ENCODE results near the gene SMARCAD1.

The SMARCAD1 gene

GRCh38 chr4:94207469-94208224 lies at the start of gene SMARCAD1:
Gene SMARCAD1, plus strand, starts transcription at chr4:94207865. Its CDS starts 530 bp downstream, at chr4:94208395.
- DNase-seq, result peak; percentile 81

- no peak for DNase-seq
These were observed 48.8 kb upstream of the SMARCAD1 start for GRCh38 chr4:94158883-94159282.

DNA sequence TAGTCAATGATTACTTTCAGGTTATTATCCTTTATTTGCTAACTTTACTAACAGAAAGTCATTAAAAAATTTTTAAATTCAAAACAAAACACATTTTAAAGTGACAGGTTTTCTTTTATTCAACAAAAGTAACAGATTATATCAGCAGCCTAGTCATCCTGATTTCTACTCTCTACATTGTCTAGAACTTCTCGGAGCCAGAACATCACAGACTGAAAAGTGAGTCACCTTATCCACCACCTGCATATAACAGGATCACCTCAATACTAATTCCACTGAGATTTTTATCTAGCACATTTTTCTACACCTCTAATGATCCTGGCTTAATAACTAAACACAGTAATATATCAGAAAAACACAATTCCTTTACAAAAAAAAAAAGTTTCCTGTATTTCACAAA lies 47.9 kb upstream of the SMARCAD1 start:
- DNase-seq, result no peak

- no peak for DNase-seq
These were observed 46.9 kb upstream of the SMARCAD1 start for GRCh38 chr4:94160774-94161173.

DNA sequence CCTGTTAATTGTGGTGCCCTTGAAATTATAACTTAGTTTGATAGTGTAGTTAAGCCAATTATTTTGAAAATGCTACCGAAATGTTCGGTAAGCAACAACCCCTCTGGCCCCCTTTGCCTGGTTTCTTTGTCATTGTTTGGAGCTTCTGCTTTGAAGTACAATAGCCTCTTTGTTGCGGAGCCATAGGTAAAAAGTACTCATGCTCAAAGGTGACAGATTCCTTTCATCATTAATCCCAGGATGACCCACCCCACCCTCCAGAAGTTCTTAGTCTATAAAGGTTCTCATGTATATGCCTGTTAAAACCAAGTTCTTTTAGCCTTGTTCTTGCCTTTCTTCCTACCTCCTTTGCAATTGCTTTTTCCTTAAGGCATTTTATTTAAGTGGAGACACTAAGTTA lies 42.4 kb upstream of the SMARCAD1 start:
- DNase-seq, result no peak

DNA sequence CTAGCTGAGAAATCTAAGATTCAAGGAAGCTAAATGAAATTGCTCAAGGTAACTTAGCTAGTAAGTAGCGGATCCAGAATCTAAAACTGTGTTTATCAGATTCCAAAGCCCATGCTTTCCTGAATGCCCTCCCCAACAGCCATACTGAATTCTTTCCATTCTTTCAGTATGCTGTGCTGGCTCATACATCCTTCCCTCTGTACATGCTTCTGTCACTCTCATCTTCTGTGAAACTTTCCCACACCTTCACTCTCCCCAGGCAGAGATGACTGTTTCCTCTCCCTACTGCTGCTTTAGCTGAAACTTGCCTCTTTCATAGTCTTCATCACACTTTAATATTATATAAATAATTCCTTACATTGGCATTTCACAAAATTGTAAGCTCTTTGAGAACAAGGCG lies 39.3 kb upstream of the SMARCAD1 start:
- DNase-seq, result no peak

GRCh38 chr4:94169803-94170372 lies 37.8 kb upstream of the SMARCAD1 start:
- no peak for DNase-seq

GRCh38 chr4:94171616-94172015 lies 36.0 kb upstream of the SMARCAD1 start:
- no peak for DNase-seq

- DNase-seq, result no peak
These were observed 32.0 kb upstream of the SMARCAD1 start for GRCh38 chr4:94175553-94176261.

DNA sequence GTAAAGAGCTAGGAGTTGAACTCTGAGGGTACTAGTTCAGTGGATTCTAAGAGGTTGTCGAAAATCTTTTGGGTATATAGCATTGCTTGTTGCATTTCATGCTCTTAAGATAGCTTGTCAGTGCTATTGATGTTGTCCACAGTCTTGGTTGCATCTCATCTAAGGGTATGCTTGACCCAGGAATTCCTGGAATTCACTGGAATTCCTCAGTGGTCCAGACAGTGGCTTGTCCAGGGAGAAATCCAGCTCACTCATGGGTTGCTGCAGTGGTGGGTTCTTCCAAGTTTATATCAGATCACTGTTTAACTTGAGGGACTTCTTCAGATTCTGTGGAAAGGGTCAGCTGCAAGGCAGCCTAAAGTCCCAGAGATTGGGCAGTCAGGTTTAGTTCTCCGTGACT lies 29.8 kb upstream of the SMARCAD1 start:
- no peak for DNase-seq

GRCh38 chr4:94181815-94182214 lies 25.9 kb upstream of the SMARCAD1 start:
- no peak for DNase-seq

GRCh38 chr4:94202769-94203168 lies 4.9 kb upstream of the SMARCAD1 start:
- no peak for DNase-seq

DNA sequence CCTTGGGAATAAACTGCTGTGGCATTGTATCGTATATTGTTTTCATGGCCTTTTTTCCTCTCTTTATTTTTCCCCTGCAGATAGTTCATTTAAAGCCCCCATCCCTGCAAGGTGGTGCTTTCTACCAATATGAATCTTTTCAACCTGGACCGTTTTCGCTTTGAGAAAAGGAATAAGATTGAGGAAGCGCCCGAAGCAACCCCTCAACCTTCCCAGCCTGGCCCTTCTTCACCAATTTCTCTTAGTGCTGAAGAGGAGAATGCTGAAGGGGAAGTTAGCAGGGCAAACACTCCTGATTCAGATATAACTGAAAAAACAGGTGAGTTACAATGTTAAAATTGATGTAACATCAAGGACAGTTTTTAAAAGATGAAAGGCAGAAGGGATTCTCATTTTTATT lies 601 bp downstream of the SMARCAD1 start:
- no peak for DNase-seq

DNA sequence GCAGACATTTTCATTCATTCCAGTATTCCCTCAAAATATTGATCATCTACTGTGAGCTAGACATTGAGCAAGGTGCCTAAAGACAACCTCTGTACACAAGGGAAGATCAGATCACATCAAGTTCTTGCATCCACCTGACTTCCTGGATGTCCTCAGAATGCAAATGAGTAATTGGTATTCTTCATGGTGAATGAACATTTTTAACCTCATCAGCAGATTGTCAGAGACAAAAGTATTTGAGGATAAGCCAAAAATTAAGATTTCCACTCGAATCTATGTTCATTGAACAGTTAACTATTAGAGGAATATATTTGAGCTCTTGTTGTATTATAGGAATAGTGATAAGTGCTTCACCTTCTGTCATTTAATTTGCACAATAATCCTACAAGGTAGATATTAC lies 1.3 kb downstream of the SMARCAD1 start:
- no peak for DNase-seq

GRCh38 chr4:94211861-94212260 lies 4.2 kb downstream of the SMARCAD1 start:
- DNase-seq, result no peak

GRCh38 chr4:94214703-94215319 lies 7.1 kb downstream of the SMARCAD1 start:
- DNase-seq, result no peak

GRCh38 chr4:94216394-94216793 lies 8.7 kb downstream of the SMARCAD1 start:
- DNase-seq, result no peak

DNA sequence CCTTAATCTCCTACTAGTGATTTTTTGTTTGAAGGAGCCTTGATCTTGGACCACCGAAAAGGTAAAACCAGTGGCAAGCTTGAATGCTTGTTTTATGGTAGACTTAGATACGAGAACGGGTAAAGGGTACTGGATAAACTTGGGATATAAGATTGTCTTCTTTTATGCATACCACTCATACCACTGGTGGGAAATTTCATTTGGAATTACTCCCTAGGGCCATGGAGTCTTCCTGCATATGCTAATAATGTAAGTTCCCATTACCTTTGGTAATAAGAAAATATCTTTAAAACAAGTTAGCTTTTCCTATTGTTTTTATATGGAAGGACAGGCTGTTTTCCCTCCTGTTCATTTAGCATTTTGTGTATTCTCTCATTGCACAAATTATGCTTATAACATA lies 11.7 kb downstream of the SMARCAD1 start:
- no peak for DNase-seq

DNA sequence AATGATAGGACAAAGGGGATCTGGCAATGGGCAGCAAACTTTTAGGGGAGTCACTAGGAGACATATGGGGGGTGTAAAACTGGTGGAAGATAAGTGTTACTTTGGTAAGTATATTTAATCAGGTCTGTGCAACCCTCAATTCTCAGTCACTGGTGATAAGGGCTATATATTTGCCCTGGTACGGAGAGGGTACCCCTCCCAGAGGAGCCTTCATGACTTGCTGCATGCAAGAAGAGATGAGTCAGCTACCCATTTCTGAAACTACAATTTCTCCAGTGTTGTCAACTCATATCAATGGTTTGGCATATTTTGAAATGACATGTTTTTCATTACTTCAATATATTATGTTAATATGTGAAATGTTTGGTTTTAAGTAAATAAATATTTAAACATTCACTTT lies 14.3 kb downstream of the SMARCAD1 start:
- DNase-seq, result no peak

- DNase-seq, result no peak
These were observed 17.8 kb downstream of the SMARCAD1 start for GRCh38 chr4:94225449-94225848.

DNA sequence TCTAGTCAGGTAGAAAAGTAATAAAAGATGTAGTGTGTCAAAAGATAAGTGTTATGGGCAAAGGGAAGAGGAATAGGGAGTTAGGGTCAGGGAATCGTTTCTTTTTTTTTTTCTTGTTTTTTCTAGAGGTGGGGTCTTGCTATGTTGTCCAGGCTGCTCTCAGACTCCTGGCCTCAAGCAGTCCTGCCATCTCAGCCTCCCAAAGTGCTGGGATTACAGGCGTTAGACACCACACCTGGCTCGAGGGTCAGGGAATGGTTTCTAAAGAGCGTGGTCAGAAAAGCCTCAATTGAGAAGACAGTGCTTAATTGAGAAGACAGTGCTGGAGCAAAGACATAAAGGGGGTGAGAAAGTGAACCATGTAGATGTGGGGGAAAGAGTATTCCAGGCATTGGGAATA lies 19.1 kb downstream of the SMARCAD1 start:
- DNase-seq, result no peak

- no peak for DNase-seq
These were observed 21.0 kb downstream of the SMARCAD1 start for GRCh38 chr4:94228493-94229216.

- DNase-seq, result no peak
These were observed 24.9 kb downstream of the SMARCAD1 start for GRCh38 chr4:94232519-94232918.

Data from NCI-H146 (cell line).